Osteocyte (in vitro differentiated cells): ENCODE results near the gene ARAP1. TPM values are rescaled to one million over a fixed set of nuclear protein-coding genes. Genes with fewer than 3 reads are reported as not detected.

Experiments used
- DNase-seq: peaks from one replicate; pipeline ENCODE4 v3.0.0; 2021; ENCODE audit warnings: mixed read lengths; ENCODE audit not compliant: unreplicated experiment; ENCODE audit errors: extremely low spot score
- H3K27ac Mint-ChIP-seq: one replicate; pipeline ENCODE4 v1.8.0; 2021; ENCODE audit warnings: mild to moderate bottlenecking, mixed read lengths; ENCODE audit not compliant: unreplicated experiment
- H3K27me3 Mint-ChIP-seq: one replicate; pipeline ENCODE4 v1.8.0; 2021; ENCODE audit warnings: mixed read lengths; ENCODE audit not compliant: unreplicated experiment
- H3K36me3 Mint-ChIP-seq: one replicate; pipeline ENCODE4 v1.8.0; 2021; ENCODE audit warnings: mixed read lengths; ENCODE audit not compliant: unreplicated experiment
- H3K4me1 Mint-ChIP-seq: one replicate; pipeline ENCODE4 v1.8.0; 2021; ENCODE audit warnings: mixed read lengths; ENCODE audit not compliant: unreplicated experiment
- H3K4me3 Mint-ChIP-seq: one replicate; pipeline ENCODE4 v1.8.0; 2021; ENCODE audit warnings: mild to moderate bottlenecking, moderate library complexity, mixed read lengths; ENCODE audit not compliant: unreplicated experiment
- H3K9me3 Mint-ChIP-seq: one replicate; pipeline ENCODE4 v1.8.0; 2021; ENCODE audit warnings: mixed read lengths; ENCODE audit not compliant: unreplicated experiment
- CTCF ChIP-seq: fragments of 200-600 bp; sonication (generic); IDR thresholded peaks from 2 replicates; pipeline ENCODE4 v1.5.0; 2021; ENCODE audit warnings: antibody characterized with exemption, mild to moderate bottlenecking, moderate library complexity
- total RNA-seq: library from RNA; stranded (reverse); gene quantifications from 2 replicates; pipeline ENCODE4 v1.2.1, GENCODE V29; 2021

ARAP1 gene
- total RNA-seq, 1 donor from 2014 or later = 64.2 TPM

DNA sequence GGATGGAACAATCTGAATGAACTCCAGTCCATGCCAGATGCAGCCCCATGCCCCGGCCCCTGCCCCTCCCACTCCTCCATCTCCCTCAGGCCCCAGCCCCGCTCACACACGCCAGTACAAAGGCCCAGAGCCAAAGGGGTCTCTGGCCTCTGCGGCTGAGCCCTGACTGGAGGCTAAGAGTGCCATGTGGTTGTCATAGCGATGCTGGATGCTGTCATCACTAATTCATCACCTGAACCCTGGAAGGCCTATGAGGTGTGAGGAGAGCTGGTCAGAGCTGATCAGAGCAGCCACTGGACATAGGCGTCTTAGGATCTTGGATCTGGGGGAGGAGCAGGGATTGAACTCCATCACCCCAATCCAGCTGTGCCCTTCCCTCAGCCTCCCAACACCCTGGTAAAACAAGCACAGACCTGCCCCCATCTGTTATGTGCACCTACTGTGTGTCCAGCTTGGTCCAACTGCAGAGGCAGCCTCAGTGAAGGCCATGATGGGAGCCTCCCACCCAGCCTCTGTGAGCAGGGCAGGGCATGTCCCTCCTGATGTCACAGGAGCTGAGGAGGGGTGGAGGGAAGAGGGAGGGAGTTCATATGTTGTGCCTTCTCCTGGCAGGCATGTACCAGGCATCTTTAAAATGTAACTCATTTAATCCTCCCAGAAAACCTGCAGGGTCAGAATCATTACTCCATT is 94.7 kb downstream of the ARAP1 start:
- H3K27me3 Mint-ChIP-seq = peaks cover 45% of the 10 kb centered on the region
- no peak for DNase-seq
- no peaks in the 10 kb centered on the region for H3K9me3 Mint-ChIP-seq
- no peak for TF ChIP-seq CTCF
- no peak overlapping the region for H3K4me3 Mint-ChIP-seq
- H3K4me1 Mint-ChIP-seq = no peaks in the 10 kb centered on the region
- H3K27ac Mint-ChIP-seq = no peak overlapping the region
- H3K36me3 Mint-ChIP-seq = no peaks in the 10 kb centered on the region

DNA sequence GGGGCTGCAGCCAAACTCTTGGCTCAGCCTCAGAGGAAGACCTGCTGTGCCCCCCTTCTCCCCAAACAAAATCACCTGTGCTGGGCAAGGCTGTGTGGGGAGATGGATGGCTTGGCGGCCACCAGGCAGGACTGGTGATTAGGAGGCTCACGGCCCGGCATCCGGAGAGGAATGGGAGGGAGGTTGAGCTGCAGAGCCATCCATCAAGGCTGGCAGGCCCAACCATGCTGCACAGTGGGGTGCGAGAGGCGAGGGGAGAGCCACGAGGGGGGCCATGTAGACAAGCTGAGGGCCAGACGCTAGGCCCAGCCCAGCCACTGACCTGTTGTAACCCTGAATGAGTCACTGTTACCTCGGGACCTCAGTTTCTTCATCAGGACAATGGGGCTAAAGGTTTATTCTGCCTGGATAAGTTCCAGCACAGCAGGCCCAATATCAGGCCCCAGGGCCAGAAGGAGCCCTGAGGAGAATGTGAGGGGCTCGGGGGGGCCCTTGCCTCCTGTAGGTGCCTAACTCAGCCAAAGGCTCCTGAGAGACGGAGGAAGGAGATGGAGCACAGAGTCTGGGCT is 96.2 kb downstream of the ARAP1 start:
- no peaks in the 10 kb centered on the region for H3K4me1 Mint-ChIP-seq
- peaks cover 39% of the 10 kb centered on the region for H3K27me3 Mint-ChIP-seq
- no peak overlapping the region for H3K4me3 Mint-ChIP-seq
- DNase-seq = no peak
- no peak for TF ChIP-seq CTCF
- no peaks in the 10 kb centered on the region for H3K9me3 Mint-ChIP-seq
- H3K36me3 Mint-ChIP-seq = no peaks in the 10 kb centered on the region
- H3K27ac Mint-ChIP-seq = no peak overlapping the region

DNA sequence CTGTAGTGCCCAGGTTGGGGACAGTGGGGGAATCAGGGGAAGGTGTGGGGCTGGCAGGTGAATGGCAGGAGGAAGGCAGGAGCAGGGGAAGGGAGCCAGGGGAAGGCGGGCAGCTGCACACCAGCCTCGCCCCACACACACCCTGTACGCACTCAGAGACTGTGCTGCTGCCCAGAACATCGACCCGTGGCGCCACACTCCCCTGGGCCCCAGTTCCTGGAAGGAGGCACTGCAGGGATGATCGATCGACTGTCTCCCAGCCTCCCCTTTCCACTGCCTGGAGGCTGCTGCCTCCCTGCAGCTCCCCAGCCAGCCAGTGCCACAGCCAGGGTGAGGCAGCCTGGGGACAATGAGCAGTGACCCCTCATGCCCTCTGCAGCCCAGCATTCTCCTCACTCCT is 97.2 kb downstream of the ARAP1 start:
- H3K27me3 Mint-ChIP-seq = peaks cover 30% of the 10 kb centered on the region
- TF ChIP-seq CTCF = no peak
- H3K9me3 Mint-ChIP-seq = no peaks in the 10 kb centered on the region
- no peaks in the 10 kb centered on the region for H3K36me3 Mint-ChIP-seq
- no peaks in the 10 kb centered on the region for H3K4me1 Mint-ChIP-seq
- DNase-seq = no peak
- no peak overlapping the region for H3K4me3 Mint-ChIP-seq
- H3K27ac Mint-ChIP-seq = no peak overlapping the region

- no peak for TF ChIP-seq CTCF
- no peak for DNase-seq
- Mint-ChIP-seq H3K36me3 (no peaks in the 10 kb centered on the region), H3K9me3 (no peaks in the 10 kb centered on the region), H3K27ac (no peak overlapping the region), H3K4me1 (no peaks in the 10 kb centered on the region), H3K27me3 (peaks cover 21% of the 10 kb centered on the region), H3K4me3 (no peak overlapping the region)
Observed at GRCh38 chr11:72653649-72654048, 98.6 kb downstream of the ARAP1 start.

- no peaks in the 10 kb centered on the region for H3K36me3 Mint-ChIP-seq
- H3K4me3 Mint-ChIP-seq = no peak overlapping the region
- no peaks in the 10 kb centered on the region for H3K9me3 Mint-ChIP-seq
- H3K27ac Mint-ChIP-seq = no peak overlapping the region
- no peak for TF ChIP-seq CTCF
- no peak for DNase-seq
- peaks cover 16% of the 10 kb centered on the region for H3K27me3 Mint-ChIP-seq
- H3K4me1 Mint-ChIP-seq = no peaks in the 10 kb centered on the region
Observed at GRCh38 chr11:72652873-72653630, 99.2 kb downstream of the ARAP1 start.
